ENCODE results near the gene DAP3. TPM values are rescaled to one million over a fixed set of nuclear protein-coding genes. Genes with fewer than 3 reads are reported as not detected.
A peak's percentile ranks its signal among the peaks of the same experiment; 100 is the strongest.
"Not testable (repeated sequence)": the region's sequence is repeated elsewhere in the genome, so short reads cannot be mapped to it uniquely, and the experiment has no call there.

Gene DAP3
- total RNA-seq, 1 experiment from 2014 or later = 71.9 TPM

DNA sequence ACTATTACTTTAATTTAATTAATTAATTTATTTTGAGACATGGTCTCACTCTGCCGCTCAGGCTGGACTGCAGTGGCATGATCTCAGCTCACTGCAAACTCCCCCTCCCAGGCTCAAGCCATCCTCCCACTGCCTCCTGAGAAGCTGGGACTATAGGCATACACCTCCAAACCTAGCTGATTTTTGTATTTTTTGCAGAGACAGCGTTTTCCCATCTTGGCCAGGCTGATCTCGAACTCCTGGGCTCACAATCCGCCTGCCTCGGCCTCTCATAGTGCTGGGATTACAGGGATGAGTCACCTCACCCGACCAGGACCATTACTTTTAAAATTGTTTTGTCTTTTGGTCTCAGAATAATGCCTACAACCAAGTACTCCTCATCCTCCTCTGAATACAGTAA, 15.9 kb upstream of the DAP3 start:
- DNase-seq (ENCODE audit: low read depth, low spot score) = no peak
- in situ Hi-C loops (cut with HindIII; ENCODE audit: low pct_unique_long_range_greater_than_20kb, low sequenced_read_pairs) = no loop called here

DNA sequence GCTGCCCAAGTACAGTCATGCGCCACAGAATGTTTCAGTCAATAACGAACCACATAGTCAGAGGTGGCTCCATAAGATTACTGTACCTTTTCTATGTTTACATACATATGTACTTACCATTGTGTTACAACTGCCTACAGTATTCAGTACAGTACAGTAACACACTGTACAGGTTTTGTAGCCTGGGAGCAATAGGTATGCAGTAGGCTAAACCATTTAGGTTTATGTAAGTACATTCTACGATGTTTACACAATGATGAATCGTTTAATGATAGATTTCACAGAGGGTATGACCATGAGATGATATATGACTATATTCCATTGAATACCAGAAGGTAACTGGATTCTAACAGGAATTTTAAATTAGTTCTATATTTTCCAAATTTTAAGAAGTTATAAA, 10.9 kb upstream of the DAP3 start:
- DNase-seq (ENCODE audit: low read depth, low spot score) = no peak
- in situ Hi-C loops (cut with HindIII; ENCODE audit: low pct_unique_long_range_greater_than_20kb, low sequenced_read_pairs) = no loop called here

DNA sequence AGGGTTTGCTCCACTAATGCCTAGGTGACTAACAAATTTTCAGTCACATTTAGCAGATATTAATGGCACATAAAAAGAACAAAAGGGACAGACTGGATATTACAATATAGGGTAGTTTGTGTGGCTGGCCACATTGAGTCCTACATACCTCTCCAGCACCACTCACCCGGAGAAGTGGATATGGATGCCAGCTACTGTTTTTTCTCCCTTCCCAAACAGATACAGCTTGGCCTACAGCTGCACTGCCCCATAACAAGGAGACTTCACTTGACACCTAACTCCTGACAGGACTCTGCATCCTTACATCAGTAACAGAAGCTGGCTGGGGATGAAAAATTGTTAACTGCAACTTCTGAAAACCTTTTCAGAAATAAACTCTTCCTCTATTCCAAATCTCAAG, 9.9 kb upstream of the DAP3 start:
- in situ Hi-C loops (cut with HindIII; ENCODE audit: low pct_unique_long_range_greater_than_20kb, low sequenced_read_pairs); DNase-seq (ENCODE audit: low read depth, low spot score): not testable (repeated sequence)

DNA sequence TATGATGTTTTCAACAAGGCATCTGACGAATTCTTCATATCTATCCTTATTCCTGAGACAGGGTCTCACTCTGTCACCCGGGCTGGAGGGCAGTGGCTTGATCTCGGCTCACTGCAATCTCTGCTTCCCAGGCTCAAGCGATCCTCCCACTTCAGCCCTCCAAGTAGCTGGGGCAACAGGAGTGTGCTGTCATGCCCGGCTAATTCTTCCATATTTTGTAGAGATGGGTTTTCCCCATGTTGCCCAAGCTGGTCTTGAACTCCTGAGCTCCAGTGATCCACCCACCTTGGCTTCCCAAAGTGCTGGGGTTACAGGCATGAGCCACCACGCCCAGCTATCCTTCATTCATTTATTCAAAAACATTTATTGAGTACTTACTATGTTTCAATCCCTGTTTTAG, 8.4 kb upstream of the DAP3 start:
- in situ Hi-C loops (cut with HindIII; ENCODE audit: low pct_unique_long_range_greater_than_20kb, low sequenced_read_pairs) = no loop called here
- no peak for DNase-seq (ENCODE audit: low read depth, low spot score)

DNA sequence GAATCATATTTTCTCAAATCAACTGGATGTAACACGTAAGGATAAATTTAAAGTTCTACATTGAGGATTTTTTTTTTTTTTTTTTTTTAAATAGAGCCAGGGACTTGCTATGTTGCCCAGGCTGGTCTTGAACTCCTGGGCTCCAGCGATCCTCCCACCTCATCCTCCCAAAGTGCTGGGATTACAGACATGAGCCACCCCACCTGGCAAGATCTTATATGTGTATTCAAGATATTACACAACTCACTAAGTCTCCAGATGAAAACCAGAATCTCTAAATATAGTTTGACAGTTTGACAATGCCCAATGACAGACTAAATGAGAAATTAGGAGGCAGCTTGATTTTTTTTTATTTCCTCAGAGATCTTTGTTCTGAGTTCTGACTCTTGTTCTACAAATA, 7.1 kb upstream of the DAP3 start:
- in situ Hi-C loops (cut with HindIII; ENCODE audit: low pct_unique_long_range_greater_than_20kb, low sequenced_read_pairs) = no loop called here
- DNase-seq (ENCODE audit: low read depth, low spot score) = no peak

DNA sequence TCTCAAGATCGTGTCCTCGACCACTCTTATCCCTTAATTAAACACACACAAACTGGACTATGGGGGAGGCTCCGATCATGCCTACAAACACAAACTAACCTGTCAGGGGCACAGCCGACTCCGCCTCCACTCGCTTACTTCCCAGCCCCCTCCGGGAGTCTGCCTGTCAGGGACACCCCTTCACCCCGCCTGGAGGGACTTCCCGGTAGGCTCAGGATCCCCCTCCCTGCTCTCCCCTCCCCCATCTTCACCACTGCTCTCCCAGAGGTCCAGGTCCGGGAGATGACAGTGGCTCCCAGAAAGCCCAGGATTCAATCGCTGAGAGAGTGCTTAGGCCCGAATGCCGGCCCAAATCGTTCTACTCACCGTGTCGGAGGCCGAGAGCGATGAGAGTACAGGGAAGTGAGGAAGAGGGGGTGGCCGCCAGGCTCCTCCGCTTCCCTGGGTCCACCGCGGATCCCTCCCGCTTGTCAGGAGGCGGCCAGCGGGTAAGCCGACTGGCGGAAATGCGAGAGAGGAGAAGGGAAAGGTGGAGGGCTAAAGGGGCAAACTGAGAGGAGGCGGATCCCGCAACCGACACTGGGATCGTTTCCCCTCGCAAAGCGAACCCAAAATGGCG, 1.1 kb upstream of the DAP3 start:
- in situ Hi-C loops (cut with HindIII; ENCODE audit: low pct_unique_long_range_greater_than_20kb, low sequenced_read_pairs); DNase-seq (ENCODE audit: low read depth, low spot score): not testable (repeated sequence)

DNA sequence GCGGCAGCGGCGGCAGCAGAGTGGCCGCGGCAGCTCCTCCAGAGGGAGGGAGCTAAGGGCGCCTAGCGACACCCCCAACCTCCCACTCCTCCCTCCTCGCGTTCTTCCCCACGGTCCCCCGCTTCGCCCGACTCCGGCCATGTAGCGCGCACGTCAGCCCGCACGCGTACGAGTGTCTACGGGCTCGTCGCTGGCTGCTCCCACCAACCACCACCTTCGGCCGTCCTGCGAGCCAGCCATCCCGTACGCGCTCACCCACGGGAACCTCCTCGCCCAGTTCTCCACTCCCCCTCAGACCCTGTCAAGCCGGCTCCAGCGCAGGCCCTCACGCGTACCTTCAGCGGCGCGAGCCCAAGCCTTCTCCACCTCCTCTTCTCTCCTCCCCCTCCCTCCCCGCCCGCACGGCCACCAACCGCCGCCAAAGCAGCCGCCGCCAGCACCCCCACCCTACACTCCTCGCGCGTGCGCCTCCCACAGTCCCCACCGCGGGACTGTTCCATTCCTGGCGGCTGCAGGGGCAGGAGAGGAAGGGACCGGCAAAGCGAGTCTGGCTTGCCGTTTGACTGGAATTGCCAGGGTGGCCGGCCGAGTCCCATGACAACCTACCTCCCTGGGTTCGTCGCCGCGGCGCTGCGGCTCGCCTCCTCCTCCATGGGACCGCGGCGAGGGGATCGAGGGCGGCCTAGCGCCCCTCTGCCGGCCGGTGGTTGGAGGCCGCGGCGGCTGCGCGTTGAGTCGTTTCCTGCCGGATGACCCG, 389 bp upstream of the DAP3 start, which contains the start of gene YY1AP1:
YY1AP1 (minus strand) TSS at position 451 of the 757 bp plus-strand sequence. CDS start 8,338 bp downstream, outside the sequence.
- DNase-seq (ENCODE audit: low read depth, low spot score) = peak; percentile 86

DNA sequence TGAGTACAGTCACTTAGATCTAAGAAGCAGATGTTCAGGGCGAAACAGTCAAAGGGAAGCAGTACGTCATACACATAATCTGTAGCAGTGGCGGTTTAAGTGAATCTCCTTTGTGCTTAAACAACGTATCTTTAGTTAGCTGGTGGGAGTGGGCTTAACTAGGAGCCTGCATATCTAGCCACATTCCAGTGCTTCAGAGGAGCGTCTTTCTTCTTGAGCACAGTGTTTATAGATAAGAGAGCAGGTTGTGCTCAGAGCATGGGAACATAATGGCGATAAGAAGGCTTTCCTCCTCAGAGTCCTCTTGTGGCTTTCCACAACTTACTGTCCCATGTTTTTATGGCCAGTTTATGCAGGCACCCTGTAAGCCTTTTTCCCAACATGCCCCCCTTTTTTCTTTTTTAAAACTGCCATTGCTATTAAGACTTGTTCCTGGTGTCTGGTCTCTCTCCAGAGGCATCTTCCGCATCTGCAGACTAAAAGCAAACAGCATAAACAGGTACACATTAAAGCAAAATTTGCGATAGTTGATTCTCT, 3.2 kb downstream of the DAP3 start:
- in situ Hi-C loops (cut with HindIII; ENCODE audit: low pct_unique_long_range_greater_than_20kb, low sequenced_read_pairs) = no loop called here
- DNase-seq (ENCODE audit: low read depth, low spot score) = no peak

More for the DNA sequence above, 389 bp upstream of the DAP3 start, which contains the start of gene YY1AP1:
- in situ Hi-C loops (cut with HindIII; ENCODE audit: low pct_unique_long_range_greater_than_20kb, low sequenced_read_pairs) = no loop called here

DNA sequence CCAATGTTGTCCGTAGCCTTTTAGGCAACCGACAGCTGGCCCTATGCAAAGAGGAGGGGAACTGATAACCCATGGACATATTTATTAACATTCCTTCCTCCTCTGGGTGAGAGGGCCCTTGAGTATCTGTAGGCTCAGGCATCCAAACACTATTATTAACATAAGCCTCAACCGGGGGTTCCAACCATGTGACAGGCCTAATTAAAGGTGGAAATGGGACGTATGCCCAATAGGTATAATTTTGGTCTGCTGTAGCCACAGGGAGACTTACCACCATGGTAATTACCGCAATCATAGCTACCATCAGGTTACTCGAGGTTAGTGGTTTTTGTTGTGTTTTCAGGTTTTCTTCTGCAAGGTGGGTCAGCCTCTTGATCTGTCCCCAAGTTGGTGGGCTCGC, 5.3 kb downstream of the DAP3 start:
- no peak for DNase-seq (ENCODE audit: low read depth, low spot score)
- in situ Hi-C loops (cut with HindIII; ENCODE audit: low pct_unique_long_range_greater_than_20kb, low sequenced_read_pairs) = no loop called here

DNA sequence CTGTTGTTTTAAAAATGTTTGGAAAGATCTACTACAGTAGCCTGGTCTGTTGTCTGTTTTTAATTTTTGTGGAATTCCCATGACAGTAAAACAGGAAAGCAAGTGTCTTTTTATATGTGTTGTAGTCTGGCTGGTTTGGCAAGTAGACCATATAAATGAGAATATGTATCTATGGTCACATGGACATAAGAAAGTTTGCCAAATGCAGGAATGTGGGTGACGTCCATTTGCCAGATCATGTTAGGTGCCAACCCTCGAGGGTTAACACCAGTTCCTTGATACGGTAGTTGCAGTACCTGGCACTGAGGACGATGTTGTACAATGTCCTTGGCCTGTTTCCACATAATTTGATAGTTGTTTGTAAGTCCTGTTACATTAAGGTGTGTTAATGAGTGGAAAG, 6.2 kb downstream of the DAP3 start:
- in situ Hi-C loops (cut with HindIII; ENCODE audit: low pct_unique_long_range_greater_than_20kb, low sequenced_read_pairs) = no loop called here
- DNase-seq (ENCODE audit: low read depth, low spot score) = no peak

DNA sequence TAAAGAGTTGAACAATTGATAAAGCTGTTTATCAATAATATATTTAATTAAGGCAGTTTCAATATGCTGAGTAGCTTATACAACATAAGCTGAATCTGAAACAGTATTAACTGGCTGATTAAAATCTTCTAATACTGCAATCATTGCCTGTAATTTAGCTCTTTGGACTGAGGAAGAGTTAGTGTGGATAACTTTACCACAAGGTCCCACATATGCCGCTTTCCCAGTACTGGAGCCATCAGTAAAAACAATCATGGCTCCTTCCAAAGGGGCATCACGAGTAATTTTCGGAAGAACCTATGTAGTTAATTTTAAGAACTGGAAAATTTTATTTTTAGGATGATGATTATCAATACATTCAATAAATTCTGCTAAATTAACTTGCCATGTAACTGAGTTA, 6.7 kb downstream of the DAP3 start:
- no peak for DNase-seq (ENCODE audit: low read depth, low spot score)
- in situ Hi-C loops (cut with HindIII; ENCODE audit: low pct_unique_long_range_greater_than_20kb, low sequenced_read_pairs) = no loop called here

DNA sequence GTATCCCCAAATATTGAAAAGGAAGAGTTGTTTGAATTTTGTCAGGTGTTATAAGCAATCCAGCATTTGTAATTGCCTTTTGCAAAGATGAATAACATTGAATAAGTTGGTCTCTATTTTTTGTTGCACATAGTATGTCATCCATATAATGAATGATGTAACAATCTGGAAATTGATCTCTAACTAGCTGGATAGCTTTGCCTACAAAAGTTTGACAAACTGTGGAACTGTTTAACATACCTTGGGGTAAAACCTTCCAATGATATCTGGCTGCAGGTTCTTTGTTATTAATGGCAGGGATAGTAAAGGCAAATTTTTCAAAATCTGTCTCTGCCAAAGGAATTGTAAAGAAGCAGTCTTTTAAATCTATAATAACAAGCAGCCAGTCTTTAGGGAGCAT, 7.6 kb downstream of the DAP3 start:
- DNase-seq (ENCODE audit: low read depth, low spot score) = no peak
- in situ Hi-C loops (cut with HindIII; ENCODE audit: low pct_unique_long_range_greater_than_20kb, low sequenced_read_pairs) = no loop called here

DNA sequence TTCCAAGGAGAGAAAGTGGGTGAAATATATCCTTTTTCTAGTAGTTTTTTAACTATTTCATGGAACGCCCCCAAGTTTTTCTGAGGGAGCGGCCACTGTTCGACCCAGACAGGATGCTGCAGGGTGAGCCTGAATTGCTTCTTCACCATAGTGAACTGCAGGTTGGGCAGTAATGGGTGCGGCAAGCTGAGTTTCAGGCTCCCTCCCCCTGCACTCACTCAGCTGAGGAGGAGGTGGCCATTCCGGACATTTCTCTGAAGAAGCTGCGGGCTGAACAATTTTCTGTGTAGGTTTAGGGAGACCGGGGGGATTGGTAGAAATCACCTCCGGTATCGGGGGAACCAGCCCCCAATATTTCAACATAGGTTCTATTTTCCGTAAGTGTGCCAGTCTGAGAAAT, 8.2 kb downstream of the DAP3 start:
- in situ Hi-C loops (cut with HindIII; ENCODE audit: low pct_unique_long_range_greater_than_20kb, low sequenced_read_pairs) = no loop called here
- DNase-seq (ENCODE audit: low read depth, low spot score) = no peak

DNA sequence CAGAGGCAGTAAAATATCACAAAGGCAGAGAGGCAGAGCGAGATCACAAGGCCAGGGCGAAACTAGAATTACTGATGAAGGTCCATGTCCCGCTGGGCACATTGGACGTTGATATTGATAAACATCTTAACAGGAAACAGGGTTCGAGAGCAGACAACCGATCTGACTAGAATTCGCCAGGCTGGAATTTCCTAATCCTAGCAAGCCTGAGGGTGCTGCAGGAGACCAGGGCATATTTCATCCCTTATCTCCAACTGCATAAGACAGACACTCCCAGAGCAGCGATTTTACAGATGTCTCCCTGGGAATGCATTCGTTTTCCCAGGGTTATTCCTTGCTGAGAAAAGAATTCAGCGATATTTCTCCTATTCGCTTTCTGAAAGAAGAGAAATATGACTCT, 8.7 kb downstream of the DAP3 start:
- in situ Hi-C loops (cut with HindIII; ENCODE audit: low pct_unique_long_range_greater_than_20kb, low sequenced_read_pairs) = not testable (repeated sequence)

DNA sequence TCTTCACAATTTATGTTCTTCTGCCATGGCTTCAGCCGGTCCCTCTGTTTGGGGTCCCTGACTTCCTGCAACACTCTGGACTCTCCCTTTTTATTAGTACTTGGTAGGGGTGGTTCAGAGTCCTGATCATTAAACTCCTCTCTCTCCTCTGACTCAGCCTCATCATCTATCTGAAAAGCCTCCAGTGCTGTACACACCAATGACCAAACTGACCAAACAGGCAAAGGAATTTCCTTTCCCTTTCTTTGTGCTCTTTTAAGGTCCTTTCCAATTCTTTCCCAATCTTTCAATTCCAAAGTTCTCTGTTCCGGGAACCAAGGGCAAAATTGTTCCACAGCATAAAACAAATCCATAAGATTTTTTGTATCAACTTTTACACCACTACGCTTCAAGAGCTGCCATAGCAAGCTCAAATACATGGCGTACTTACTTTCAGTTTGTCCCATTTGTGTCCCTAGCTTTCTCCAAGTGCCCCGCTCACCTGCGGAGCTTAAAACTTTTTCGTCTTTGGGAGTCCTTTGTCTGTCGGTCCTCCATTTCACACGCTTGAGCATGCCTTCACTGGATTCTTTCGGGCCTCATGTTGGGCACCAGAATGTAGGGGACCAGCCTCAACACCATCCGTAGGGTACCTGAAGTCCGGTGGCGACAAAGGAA, 9.6 kb downstream of the DAP3 start:
- DNase-seq (ENCODE audit: low read depth, low spot score) = no peak
- in situ Hi-C loops (cut with HindIII; ENCODE audit: low pct_unique_long_range_greater_than_20kb, low sequenced_read_pairs) = no loop called here

More for the DNA sequence above, 8.7 kb downstream of the DAP3 start:
- not testable (repeated sequence) for DNase-seq (ENCODE audit: low read depth, low spot score)

DNA sequence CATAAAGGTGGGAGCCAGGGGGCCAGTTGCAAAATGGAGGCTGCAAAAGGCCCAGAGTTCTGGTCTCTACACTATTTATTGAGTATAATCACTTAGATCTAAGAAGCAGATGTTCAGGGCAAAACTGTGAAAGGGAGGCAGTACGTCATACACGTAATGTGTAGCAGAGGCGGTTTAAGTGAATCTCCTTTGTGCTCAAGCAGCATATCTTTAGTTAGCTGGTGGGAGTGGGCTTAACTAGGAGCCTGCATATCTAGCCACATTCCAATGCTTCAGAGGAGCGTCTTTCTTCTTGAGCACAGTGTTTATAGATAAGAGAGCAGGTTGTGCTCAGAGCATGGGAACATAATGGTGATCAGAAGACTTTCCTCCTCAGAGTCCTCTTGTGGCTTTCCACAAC, 10.2 kb downstream of the DAP3 start:
- in situ Hi-C loops (cut with HindIII; ENCODE audit: low pct_unique_long_range_greater_than_20kb, low sequenced_read_pairs) = not testable (repeated sequence)

DNA sequence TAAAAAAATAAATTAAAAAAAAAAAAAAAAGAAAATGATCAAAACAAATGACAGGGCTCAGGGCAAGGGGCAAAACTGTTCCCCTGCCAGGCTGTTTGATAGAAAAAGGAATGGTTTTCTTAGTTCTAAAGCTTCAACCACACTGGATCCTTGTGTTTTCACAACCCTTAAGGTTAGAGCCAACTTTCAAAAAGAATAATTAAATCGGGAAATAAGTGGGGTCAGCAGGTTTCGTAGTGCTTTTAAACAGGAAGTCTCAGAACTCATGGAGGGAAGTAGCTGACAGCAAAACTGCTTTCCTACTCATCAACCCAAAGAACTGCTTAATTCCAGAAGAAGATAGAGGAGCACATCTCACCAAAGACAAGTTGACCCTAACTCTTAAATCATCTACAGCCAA, 12.8 kb downstream of the DAP3 start:
- in situ Hi-C loops (cut with HindIII; ENCODE audit: low pct_unique_long_range_greater_than_20kb, low sequenced_read_pairs); DNase-seq (ENCODE audit: low read depth, low spot score): not testable (repeated sequence)

More for the DNA sequence above, 10.2 kb downstream of the DAP3 start:
- not testable (repeated sequence) for DNase-seq (ENCODE audit: low read depth, low spot score)

DNA sequence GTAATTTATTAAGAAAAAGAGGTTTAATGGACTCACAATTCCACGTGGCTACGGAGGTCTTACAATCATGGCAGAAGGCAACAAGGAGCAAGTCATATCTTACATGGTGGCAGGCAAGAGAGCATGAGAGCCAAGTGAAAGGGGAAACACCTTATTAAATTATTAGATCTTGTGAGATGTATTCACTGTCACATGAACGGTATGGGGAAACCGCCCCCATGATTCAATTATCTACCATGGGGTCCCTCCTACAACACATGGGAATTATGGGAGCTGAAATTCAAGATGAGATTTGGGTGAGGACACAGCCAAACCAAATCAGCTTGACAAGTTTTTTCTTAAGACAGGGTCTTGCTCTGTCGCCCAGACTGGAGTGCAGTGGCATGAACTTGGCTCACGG, 14.3 kb downstream of the DAP3 start:
- no peak for DNase-seq (ENCODE audit: low read depth, low spot score)
- in situ Hi-C loops (cut with HindIII; ENCODE audit: low pct_unique_long_range_greater_than_20kb, low sequenced_read_pairs) = no loop called here

Data from SK-MEL-5 (cell line).